GM06990 (cell line): ENCODE measurements around the gene TULP4.

Source experiments
- DNase-seq: peaks from one replicate; pipeline ENCODE4 v3.0.0-alpha.2; 2011; ENCODE audit not compliant: insufficient read length; ENCODE audit errors: extremely low read depth
- H3K27me3 ChIP-seq: replicated peaks from 2 replicates; pipeline ENCODE4 v1.6.0; 2011; ENCODE audit warnings: low read length; ENCODE audit not compliant: control insufficient read depth, insufficient read depth
- H3K36me3 ChIP-seq: 2 replicates; pipeline ENCODE4 v1.5.1; 2011; ENCODE audit warnings: low read length; ENCODE audit not compliant: control insufficient read depth, insufficient read depth
- H3K4me3 ChIP-seq: replicated peaks from 2 replicates; pipeline ENCODE4 v1.5.1; 2011; ENCODE audit warnings: low read depth, mild to moderate bottlenecking, control low read depth, low read length
- TF ChIP-seq, protein P1 (sequence below): IDR thresholded peaks from 2 replicates; pipeline ENCODE4 v1.5.1; 2011; ENCODE audit warnings: low read length, control low read depth, mild to moderate bottlenecking, inconsistent platforms; ENCODE audit not compliant: insufficient read depth, poor library complexity, severe bottlenecking

TULP4 gene

DNA sequence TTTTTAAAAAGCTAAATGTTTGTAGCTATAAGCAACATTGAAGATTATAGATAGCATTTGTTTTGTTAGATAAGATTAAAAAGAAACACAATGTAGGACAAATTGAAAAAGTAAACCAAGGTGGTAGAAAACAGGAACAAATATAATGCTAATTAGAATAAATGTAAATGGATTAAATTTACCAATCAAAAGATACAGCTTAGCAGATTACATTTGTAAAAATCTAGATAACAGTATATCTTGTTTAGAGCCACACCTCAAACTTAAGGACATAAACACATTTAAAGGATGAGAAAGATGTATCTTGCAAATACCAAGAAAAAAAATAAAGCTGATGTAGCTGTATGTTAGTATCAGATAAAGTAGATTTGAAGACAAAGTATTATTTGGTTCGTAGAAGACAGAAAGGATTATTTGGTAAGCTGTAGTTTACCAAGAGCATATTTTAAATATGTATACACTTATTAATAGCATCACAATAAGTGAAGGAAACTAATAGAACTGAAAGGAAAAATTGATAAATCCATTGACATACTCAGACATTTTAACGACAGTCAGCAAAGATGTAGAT, 107.2 kb downstream of the TULP4 start:
- no peaks in the 10 kb centered on the region for H3K27me3 ChIP-seq
- H3K4me3 ChIP-seq, result no peak overlapping the region
- no peak for DNase-seq
- TF ChIP-seq, protein P1, sequence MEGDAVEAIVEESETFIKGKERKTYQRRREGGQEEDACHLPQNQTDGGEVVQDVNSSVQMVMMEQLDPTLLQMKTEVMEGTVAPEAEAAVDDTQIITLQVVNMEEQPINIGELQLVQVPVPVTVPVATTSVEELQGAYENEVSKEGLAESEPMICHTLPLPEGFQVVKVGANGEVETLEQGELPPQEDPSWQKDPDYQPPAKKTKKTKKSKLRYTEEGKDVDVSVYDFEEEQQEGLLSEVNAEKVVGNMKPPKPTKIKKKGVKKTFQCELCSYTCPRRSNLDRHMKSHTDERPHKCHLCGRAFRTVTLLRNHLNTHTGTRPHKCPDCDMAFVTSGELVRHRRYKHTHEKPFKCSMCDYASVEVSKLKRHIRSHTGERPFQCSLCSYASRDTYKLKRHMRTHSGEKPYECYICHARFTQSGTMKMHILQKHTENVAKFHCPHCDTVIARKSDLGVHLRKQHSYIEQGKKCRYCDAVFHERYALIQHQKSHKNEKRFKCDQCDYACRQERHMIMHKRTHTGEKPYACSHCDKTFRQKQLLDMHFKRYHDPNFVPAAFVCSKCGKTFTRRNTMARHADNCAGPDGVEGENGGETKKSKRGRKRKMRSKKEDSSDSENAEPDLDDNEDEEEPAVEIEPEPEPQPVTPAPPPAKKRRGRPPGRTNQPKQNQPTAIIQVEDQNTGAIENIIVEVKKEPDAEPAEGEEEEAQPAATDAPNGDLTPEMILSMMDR, result no peak
- peaks cover 3% of the 10 kb centered on the region for H3K36me3 ChIP-seq

DNA sequence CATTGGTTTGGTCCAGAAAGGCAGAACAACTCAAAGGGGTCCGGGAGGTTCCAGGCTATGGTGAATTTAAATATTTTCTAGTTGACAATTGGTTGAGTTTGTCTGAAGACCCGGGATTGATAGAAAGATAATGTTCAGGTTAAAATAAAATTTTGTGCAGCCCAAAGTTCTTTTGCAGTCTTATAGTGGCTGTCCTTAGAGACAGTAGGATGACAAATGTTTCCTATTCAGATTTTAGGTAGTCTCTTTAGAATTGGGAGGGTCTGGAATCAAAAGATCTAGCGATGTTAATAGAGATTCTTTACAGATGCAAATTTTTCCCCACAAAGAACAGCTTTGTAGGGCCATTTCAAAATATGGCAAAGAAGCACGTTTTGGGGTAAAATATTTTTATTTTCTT, 109.1 kb downstream of the TULP4 start:
- no peaks in the 10 kb centered on the region for H3K36me3 ChIP-seq
- no peaks in the 10 kb centered on the region for H3K27me3 ChIP-seq
- no peak overlapping the region for H3K4me3 ChIP-seq

DNA sequence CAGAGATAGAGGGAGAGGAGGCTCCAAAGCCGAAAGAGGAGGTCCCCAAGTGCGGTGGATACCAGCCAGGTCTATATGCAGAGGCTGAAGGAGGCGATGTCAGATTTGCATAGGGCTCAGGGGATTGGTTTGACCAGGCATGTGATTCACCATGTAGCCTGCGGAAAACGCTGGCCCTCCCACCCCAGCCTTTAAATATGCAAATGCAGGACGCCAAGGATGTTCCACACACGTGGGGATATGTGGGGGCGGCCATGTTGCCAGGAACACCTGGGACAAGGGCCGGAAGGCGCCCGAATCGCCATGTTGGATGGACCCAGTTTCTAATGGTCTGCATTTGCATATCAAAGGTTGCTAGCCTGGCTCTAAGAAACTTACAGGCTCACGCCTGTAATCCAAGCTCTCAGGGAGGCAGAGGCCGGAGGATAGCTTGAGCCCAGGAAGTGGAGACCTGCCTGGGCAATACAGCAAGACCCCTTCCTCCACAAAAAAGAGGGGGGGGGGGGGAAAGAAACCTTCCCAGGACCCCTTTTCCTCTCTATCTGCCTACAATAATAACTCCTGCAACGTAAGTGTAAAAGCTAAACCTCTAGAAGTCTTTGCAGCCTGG, 110.5 kb downstream of the TULP4 start:
- Histone ChIP-seq H3K27me3 (no peaks in the 10 kb centered on the region), H3K4me3 (no peak overlapping the region)

More for the DNA sequence above, 109.1 kb downstream of the TULP4 start:
- TF ChIP-seq, protein P1, result no peak
- DNase-seq, result no peak

GRCh38 chr6:158431036-158431435, 118.8 kb downstream of the TULP4 start:
- TF ChIP-seq, protein P1, result no peak
- no peak for DNase-seq
- H3K27me3 ChIP-seq, result no peaks in the 10 kb centered on the region
- no peak overlapping the region for H3K4me3 ChIP-seq
- H3K36me3 ChIP-seq, result peaks cover 3% of the 10 kb centered on the region; the same call in 1 of the 2 replicates

More for the DNA sequence above, 110.5 kb downstream of the TULP4 start:
- TF ChIP-seq, protein P1, result no peak
- no peaks in the 10 kb centered on the region for H3K36me3 ChIP-seq
- DNase-seq, result peak; percentile 37

GRCh38 chr6:158431560-158431959, 119.3 kb downstream of the TULP4 start:
- TF ChIP-seq, protein P1, result no peak
- Histone ChIP-seq H3K4me3 (no peak overlapping the region), H3K27me3 (no peaks in the 10 kb centered on the region), H3K36me3 (peaks cover 3% of the 10 kb centered on the region; the same call in 1 of the 2 replicates)
- no peak for DNase-seq
